WTC11 (cell line): ENCODE measurements around the gene FIZ1.

Experiments used
- CBFB ChIP-seq: sonication (generic); formaldehyde crosslinking; IDR thresholded peaks from 2 replicates; pipeline ENCODE4 v1.8.1; 2022; ENCODE audit warnings: mild to moderate bottlenecking, low read depth, missing genetic modification reagents
- CTCF ChIP-seq: fragments of 200-600 bp; IDR thresholded peaks from 2 replicates; pipeline ENCODE4 v1.8.0; 2022; ENCODE audit warnings: antibody characterized with exemption
- ESRRA ChIP-seq: sonication (generic); formaldehyde crosslinking; IDR thresholded peaks from 2 replicates; pipeline ENCODE4 v1.8.1; 2022; ENCODE audit warnings: mild to moderate bottlenecking, missing genetic modification reagents, borderline replicate concordance
- JUN ChIP-seq: sonication (generic); formaldehyde crosslinking; IDR thresholded peaks from 2 replicates; pipeline ENCODE4 v1.8.0; 2023; ENCODE audit warnings: mild to moderate bottlenecking, missing genetic modification reagents
- NFYB ChIP-seq: sonication (generic); formaldehyde crosslinking; conservative IDR thresholded peaks from 2 replicates; pipeline ENCODE4 v1.8.0; 2022; ENCODE audit warnings: low read depth, missing genetic modification reagents
- NR1H2 ChIP-seq: sonication (generic); formaldehyde crosslinking; IDR thresholded peaks from 2 replicates; pipeline ENCODE4 v1.9.0; 2021; ENCODE audit warnings: mild to moderate bottlenecking, moderate library complexity, missing genetic modification reagents
- NR3C1 ChIP-seq: sonication (generic); formaldehyde crosslinking; conservative IDR thresholded peaks from 2 replicates; pipeline ENCODE4 v1.8.1; 2023; ENCODE audit warnings: low read depth, mild to moderate bottlenecking, missing genetic modification reagents
- USF1 ChIP-seq: sonication (generic); formaldehyde crosslinking; IDR thresholded peaks from 2 replicates; pipeline ENCODE4 v1.8.0; 2022; ENCODE audit warnings: mild to moderate bottlenecking, missing genetic modification reagents
- ZNF121 ChIP-seq: sonication (generic); formaldehyde crosslinking; IDR thresholded peaks from 2 replicates; pipeline ENCODE4 v1.8.0; 2023; ENCODE audit warnings: missing genetic modification reagents
- ZNF317 ChIP-seq: sonication (generic); formaldehyde crosslinking; IDR thresholded peaks from 2 replicates; pipeline ENCODE4 v1.8.1; 2023; ENCODE audit warnings: low read depth, mild to moderate bottlenecking, moderate library complexity, missing genetic modification reagents, borderline replicate concordance
- TF ChIP-seq, protein P1 (sequence below): sonication (generic); formaldehyde crosslinking; IDR thresholded peaks from 2 replicates; pipeline ENCODE4 v1.8.1; 2023; ENCODE audit warnings: mild to moderate bottlenecking, missing genetic modification reagents, moderate library complexity
- TF ChIP-seq, protein P2 (sequence below): sonication (generic); formaldehyde crosslinking; IDR thresholded peaks from 2 replicates; pipeline ENCODE4 v1.8.0; 2022; ENCODE audit warnings: mild to moderate bottlenecking, missing genetic modification reagents
- TF ChIP-seq, protein P3 (sequence below): sonication (generic); formaldehyde crosslinking; IDR thresholded peaks from 2 replicates; pipeline ENCODE4 v1.8.1; 2022; ENCODE audit warnings: low read depth, mild to moderate bottlenecking, moderate library complexity, missing genetic modification reagents, borderline replicate concordance

GRCh38 chr19:55566823-55567222 is 32.5 kb downstream of the FIZ1 start:
- no peak for TF ChIP-seq CTCF
- TF ChIP-seq ESRRA, result no peak
- no peak for TF ChIP-seq NR1H2 (CRISPR knock-in tag)
- TF ChIP-seq JUN, result no peak
- no peak for TF ChIP-seq NFYB
- TF ChIP-seq CBFB (CRISPR knock-in tag), result no peak
- no peak for TF ChIP-seq USF1
- TF ChIP-seq, protein P1, sequence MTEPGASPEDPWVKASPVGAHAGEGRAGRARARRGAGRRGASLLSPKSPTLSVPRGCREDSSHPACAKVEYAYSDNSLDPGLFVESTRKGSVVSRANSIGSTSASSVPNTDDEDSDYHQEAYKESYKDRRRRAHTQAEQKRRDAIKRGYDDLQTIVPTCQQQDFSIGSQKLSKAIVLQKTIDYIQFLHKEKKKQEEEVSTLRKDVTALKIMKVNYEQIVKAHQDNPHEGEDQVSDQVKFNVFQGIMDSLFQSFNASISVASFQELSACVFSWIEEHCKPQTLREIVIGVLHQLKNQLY (CRISPR knock-in tag), result no peak
- no peak for TF ChIP-seq ZNF121
- TF ChIP-seq, protein P2, sequence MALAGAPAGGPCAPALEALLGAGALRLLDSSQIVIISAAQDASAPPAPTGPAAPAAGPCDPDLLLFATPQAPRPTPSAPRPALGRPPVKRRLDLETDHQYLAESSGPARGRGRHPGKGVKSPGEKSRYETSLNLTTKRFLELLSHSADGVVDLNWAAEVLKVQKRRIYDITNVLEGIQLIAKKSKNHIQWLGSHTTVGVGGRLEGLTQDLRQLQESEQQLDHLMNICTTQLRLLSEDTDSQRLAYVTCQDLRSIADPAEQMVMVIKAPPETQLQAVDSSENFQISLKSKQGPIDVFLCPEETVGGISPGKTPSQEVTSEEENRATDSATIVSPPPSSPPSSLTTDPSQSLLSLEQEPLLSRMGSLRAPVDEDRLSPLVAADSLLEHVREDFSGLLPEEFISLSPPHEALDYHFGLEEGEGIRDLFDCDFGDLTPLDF, result no peak
- no peak for TF ChIP-seq ZNF317 (CRISPR knock-in tag)
- no peak for TF ChIP-seq NR3C1 (CRISPR knock-in tag)
- TF ChIP-seq, protein P3, sequence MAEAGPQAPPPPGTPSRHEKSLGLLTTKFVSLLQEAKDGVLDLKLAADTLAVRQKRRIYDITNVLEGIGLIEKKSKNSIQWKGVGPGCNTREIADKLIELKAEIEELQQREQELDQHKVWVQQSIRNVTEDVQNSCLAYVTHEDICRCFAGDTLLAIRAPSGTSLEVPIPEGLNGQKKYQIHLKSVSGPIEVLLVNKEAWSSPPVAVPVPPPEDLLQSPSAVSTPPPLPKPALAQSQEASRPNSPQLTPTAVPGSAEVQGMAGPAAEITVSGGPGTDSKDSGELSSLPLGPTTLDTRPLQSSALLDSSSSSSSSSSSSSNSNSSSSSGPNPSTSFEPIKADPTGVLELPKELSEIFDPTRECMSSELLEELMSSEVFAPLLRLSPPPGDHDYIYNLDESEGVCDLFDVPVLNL (CRISPR knock-in tag), result no peak
